Measurements from ENCODE around the gene MYL5.

Gene MYL5, protein sequence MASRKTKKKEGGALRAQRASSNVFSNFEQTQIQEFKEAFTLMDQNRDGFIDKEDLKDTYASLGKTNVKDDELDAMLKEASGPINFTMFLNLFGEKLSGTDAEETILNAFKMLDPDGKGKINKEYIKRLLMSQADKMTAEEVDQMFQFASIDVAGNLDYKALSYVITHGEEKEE

DNA sequence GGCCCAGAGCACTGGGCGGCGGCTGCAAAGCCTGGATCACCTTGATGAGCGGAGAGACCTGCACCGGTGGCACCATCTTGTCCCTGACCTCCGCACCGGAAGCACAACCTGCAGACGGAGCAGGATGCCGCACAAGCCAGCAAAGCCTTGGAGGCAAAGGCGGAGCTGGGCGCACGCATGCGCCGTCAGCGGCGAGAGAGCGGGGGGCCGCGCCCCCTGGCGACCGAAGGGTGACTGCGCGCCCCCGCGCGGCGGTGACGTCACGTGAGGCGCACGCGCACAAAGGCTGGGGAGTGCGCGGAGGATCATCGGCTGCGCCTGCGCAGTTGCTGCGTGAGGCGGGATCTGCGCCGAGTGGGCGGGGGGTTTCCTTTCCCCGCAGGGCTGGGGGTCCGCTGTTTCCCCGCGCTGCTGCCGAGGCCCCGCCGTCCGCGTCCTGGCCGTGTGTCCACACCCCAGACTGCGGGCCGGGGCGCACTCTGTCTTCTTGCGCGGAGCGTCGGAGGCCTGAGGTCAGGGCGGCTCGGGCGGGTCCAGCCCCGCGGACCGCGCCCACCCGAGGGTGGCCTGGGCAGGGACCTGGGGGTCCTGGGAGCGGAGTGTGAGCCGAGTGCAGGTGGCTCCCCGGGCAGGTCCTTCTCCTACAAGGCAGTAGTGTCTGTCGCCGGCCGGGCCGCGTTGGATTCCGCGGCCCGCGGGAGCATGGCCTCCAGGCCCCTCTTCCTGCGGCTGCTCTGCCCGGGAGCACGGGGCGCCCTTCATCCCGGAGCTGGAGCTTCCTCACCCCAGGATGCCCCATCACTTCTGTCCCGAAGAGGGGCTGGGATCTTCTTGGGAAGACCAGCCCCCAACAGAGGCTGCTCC, at the start of gene MYL5, which contains the start of gene ATP5ME:
Gene MYL5, plus strand, starts transcription at position 371 of the 864 bp plus-strand sequence. CDS start 3,485 bp downstream, outside the sequence.
Gene ATP5ME, minus strand, starts transcription at position 105 of the 864 bp plus-strand sequence. Its CDS starts 29 bp downstream, at position 76.
- peak; percentile 91 for ATAC-seq
- TF ChIP-seq RARB (CRISPR knock-in tag; IDR thresholded peaks at IDR 0.05) = no peak

DNA sequence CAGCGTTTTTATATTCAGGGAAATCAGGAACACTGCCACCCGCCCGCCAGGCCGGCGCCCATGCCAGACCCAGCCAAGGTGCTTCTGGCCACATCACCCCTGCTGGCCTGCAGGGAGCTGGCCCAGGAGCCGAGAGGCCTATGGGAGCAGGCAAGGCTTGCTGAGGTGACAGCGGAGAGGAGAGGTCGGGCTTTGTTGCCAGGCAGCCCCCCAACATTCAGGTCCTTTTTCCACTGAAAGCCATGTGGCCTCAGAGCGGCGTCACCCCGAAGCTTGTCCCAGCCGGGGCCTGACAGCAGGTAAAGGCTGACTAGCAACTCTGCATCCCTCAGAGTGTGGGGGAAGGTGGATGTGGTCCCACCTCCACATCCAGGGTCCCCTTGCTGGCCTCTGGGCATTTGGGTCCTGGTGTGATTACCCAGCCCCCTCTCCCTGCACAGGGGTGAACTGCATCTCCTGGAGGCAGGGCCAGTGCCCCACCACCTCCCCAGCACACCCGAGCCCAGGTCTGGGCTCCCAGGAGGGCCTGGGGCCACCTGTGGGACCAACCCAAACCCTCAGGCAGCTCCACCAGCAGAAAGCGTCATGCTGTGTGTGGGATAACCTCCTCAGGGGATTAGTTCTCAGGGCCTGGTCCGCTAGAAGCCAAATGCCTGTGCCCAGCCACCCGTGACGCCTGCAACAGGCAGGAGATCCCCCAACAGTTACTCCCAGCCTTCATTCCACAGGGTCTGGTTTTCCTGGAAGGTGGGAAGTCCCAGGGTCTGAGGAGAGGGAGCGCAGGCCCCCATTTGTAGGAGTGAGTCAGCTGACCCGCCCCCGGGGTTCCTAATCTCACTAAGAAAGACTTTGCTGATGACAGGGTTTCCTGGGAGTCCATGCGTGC, 49.4 kb upstream of the MYL5 start, which contains the start of gene PDE6B:
Gene PDE6B, plus strand, starts transcription at position 869 of the 886 bp plus-strand sequence. CDS start 54 bp downstream, outside the sequence.
- TF ChIP-seq, protein P1, sequence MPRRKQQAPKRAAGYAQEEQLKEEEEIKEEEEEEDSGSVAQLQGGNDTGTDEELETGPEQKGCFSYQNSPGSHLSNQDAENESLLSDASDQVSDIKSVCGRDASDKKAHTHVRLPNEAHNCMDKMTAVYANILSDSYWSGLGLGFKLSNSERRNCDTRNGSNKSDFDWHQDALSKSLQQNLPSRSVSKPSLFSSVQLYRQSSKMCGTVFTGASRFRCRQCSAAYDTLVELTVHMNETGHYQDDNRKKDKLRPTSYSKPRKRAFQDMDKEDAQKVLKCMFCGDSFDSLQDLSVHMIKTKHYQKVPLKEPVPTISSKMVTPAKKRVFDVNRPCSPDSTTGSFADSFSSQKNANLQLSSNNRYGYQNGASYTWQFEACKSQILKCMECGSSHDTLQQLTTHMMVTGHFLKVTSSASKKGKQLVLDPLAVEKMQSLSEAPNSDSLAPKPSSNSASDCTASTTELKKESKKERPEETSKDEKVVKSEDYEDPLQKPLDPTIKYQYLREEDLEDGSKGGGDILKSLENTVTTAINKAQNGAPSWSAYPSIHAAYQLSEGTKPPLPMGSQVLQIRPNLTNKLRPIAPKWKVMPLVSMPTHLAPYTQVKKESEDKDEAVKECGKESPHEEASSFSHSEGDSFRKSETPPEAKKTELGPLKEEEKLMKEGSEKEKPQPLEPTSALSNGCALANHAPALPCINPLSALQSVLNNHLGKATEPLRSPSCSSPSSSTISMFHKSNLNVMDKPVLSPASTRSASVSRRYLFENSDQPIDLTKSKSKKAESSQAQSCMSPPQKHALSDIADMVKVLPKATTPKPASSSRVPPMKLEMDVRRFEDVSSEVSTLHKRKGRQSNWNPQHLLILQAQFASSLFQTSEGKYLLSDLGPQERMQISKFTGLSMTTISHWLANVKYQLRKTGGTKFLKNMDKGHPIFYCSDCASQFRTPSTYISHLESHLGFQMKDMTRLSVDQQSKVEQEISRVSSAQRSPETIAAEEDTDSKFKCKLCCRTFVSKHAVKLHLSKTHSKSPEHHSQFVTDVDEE (CRISPR knock-in tag; IDR thresholded peaks at IDR 0.05) = no peak
- no peak for TF ChIP-seq ARNTL (CRISPR knock-in tag; IDR thresholded peaks at IDR 0.05; ENCODE audit: borderline replicate concordance, low read depth)
- TF ChIP-seq OSR1 (CRISPR knock-in tag; IDR thresholded peaks at IDR 0.05) = no peak
- no peak for TF ChIP-seq TOX (CRISPR knock-in tag; IDR thresholded peaks at IDR 0.05; ENCODE audit: borderline replicate concordance)
- no peak for ATAC-seq

DNA sequence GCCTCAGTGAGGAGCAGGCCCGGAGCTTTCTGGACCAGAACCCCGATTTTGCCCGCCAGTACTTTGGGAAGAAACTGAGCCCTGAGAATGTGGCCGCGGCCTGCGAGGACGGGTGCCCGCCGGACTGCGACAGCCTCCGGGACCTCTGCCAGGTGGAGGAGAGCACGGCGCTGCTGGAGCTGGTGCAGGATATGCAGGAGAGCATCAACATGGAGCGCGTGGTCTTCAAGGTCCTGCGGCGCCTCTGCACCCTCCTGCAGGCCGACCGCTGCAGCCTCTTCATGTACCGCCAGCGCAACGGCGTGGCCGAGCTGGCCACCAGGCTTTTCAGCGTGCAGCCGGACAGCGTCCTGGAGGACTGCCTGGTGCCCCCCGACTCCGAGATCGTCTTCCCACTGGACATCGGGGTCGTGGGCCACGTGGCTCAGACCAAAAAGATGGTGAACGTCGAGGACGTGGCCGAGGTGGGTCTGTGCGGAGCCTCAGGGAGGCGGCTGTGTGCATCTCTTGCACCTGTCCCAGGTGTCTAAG, 48.6 kb upstream of the MYL5 start:
- TF ChIP-seq, protein P1 (CRISPR knock-in tag; IDR thresholded peaks at IDR 0.05) = no peak
- no peak for TF ChIP-seq TCF4 (CRISPR knock-in tag; IDR thresholded peaks at IDR 0.05; ENCODE audit: borderline replicate concordance)
- no peak for TF ChIP-seq ARNTL (CRISPR knock-in tag; IDR thresholded peaks at IDR 0.05; ENCODE audit: borderline replicate concordance, low read depth)
- no peak for TF ChIP-seq ZFP3 (CRISPR knock-in tag; IDR thresholded peaks at IDR 0.05)
- TF ChIP-seq ISL1 (CRISPR knock-in tag; IDR thresholded peaks at IDR 0.05) = no peak
- TF ChIP-seq ZNF70 (CRISPR knock-in tag; IDR thresholded peaks at IDR 0.05) = no peak
- no peak for TF ChIP-seq OSR1 (CRISPR knock-in tag; IDR thresholded peaks at IDR 0.05)
- TF ChIP-seq, protein P2, sequence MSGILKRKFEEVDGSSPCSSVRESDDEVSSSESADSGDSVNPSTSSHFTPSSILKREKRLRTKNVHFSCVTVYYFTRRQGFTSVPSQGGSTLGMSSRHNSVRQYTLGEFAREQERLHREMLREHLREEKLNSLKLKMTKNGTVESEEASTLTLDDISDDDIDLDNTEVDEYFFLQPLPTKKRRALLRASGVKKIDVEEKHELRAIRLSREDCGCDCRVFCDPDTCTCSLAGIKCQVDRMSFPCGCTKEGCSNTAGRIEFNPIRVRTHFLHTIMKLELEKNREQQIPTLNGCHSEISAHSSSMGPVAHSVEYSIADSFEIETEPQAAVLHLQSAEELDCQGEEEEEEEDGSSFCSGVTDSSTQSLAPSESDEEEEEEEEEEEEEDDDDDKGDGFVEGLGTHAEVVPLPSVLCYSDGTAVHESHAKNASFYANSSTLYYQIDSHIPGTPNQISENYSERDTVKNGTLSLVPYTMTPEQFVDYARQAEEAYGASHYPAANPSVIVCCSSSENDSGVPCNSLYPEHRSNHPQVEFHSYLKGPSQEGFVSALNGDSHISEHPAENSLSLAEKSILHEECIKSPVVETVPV (CRISPR knock-in tag; IDR thresholded peaks at IDR 0.05) = no peak
- TF ChIP-seq, protein P3, sequence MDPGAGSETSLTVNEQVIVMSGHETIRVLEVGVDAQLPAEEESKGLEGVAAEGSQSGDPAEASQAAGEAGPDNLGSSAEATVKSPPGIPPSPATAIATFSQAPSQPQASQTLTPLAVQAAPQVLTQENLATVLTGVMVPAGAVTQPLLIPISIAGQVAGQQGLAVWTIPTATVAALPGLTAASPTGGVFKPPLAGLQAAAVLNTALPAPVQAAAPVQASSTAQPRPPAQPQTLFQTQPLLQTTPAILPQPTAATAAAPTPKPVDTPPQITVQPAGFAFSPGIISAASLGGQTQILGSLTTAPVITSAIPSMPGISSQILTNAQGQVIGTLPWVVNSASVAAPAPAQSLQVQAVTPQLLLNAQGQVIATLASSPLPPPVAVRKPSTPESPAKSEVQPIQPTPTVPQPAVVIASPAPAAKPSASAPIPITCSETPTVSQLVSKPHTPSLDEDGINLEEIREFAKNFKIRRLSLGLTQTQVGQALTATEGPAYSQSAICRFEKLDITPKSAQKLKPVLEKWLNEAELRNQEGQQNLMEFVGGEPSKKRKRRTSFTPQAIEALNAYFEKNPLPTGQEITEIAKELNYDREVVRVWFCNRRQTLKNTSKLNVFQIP (CRISPR knock-in tag; IDR thresholded peaks at IDR 0.05; ENCODE audit: borderline replicate concordance, low read depth) = no peak
- no peak for TF ChIP-seq ZC3H10 (CRISPR knock-in tag; IDR thresholded peaks at IDR 0.05)
- no peak for TF ChIP-seq RARB (CRISPR knock-in tag; IDR thresholded peaks at IDR 0.05)
- TF ChIP-seq ZNF8 (CRISPR knock-in tag; IDR thresholded peaks at IDR 0.05) = no peak
- TF ChIP-seq ESRRG (CRISPR knock-in tag; IDR thresholded peaks at IDR 0.05) = no peak
- no peak for TF ChIP-seq TOX (CRISPR knock-in tag; IDR thresholded peaks at IDR 0.05; ENCODE audit: borderline replicate concordance)
- TF ChIP-seq PPARA (CRISPR knock-in tag; IDR thresholded peaks at IDR 0.05; ENCODE audit: borderline replicate concordance) = no peak
- TF ChIP-seq SNAI2 (CRISPR knock-in tag; IDR thresholded peaks at IDR 0.05) = no peak
- TF ChIP-seq, protein P4, sequence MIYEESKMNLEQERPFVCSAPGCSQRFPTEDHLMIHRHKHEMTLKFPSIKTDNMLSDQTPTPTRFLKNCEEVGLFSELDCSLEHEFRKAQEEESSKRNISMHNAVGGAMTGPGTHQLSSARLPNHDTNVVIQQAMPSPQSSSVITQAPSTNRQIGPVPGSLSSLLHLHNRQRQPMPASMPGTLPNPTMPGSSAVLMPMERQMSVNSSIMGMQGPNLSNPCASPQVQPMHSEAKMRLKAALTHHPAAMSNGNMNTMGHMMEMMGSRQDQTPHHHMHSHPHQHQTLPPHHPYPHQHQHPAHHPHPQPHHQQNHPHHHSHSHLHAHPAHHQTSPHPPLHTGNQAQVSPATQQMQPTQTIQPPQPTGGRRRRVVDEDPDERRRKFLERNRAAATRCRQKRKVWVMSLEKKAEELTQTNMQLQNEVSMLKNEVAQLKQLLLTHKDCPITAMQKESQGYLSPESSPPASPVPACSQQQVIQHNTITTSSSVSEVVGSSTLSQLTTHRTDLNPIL (CRISPR knock-in tag; IDR thresholded peaks at IDR 0.05; ENCODE audit: low read depth) = no peak
- TF ChIP-seq, protein P5, sequence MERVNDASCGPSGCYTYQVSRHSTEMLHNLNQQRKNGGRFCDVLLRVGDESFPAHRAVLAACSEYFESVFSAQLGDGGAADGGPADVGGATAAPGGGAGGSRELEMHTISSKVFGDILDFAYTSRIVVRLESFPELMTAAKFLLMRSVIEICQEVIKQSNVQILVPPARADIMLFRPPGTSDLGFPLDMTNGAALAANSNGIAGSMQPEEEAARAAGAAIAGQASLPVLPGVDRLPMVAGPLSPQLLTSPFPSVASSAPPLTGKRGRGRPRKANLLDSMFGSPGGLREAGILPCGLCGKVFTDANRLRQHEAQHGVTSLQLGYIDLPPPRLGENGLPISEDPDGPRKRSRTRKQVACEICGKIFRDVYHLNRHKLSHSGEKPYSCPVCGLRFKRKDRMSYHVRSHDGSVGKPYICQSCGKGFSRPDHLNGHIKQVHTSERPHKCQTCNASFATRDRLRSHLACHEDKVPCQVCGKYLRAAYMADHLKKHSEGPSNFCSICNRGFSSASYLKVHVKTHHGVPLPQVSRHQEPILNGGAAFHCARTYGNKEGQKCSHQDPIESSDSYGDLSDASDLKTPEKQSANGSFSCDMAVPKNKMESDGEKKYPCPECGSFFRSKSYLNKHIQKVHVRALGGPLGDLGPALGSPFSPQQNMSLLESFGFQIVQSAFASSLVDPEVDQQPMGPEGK (CRISPR knock-in tag; IDR thresholded peaks at IDR 0.05; ENCODE audit: borderline replicate concordance) = no peak
- ATAC-seq = no peak
